NCI-H226 (cell line): ENCODE results near the gene CLK1.

Source experiments
- DNase-seq: peaks from one replicate; pipeline ENCODE4 v3.0.0-alpha.2; 2015

CLK1 gene

DNA sequence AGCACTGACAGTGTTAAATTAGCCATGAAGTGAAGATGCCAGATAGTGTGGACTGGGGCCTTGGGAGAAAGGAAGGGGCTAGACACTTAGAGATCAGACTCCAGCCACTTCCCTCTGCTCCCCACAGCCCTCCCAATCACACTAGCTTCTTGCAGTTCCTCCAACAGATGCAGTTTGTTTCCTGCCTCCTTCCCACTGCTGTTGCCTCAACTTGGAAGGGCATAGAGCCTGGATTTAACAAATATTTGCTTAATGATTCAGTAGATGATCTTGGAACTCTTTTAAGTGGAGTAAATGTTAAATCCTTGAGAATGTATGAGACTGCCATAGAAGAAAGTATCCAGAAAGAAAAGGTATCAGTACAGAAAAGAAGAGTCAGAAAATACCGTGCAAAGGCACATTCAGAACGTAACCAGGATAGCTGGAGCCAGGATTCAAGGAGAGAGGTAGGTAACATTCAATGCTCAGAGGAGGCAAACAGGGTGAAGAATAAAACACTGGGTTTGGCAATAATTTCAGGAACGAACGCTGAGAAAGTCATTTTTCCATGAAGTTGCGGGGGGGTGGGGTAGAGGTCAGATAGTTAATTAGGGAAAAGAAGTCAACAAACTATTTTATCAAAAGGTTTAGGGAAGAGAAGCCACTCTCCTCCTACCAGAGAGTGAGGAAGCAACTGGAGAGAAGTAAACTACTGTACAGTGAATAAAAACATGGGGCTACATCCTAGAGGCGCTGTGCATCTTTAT, 54.0 kb downstream of the CLK1 start:
- DNase-seq, result no peak

DNA sequence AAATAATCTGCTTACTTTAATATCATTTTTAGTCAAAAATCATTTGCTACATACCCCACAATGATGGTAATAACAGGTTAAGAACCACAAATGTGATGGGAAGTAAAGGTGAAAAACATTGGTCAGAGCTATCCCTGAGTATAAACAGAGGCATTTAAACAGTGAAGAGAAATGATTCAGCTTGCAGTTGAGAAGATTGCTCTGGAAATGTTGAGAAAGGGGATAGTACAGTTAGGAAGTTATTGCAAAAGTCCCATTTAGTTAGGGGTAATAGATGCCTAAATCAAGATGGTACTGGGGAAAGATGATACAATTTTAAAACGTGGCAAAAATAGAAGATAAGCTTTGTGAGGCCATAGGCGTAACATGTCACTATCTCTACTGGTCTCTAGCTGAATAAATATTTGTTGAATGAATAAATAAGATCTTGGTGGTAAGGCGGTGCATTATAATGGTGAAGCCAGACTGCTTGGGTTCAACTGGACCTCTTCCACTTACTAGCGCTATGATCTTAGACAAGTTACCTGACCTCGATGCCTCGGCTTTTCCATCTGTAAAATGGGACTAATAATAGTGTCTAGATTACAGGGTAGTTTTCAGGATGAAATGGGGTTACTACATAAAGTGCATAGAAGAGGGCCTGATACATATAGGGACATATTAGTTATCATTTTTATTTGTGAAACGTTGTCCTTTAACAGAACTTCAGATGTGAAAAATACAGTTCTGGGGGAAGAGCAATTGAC, 54.8 kb downstream of the CLK1 start:
- no peak for DNase-seq
